Activated CD8-positive, alpha-beta memory T cell treated with anti-CD3 and anti-CD28 coated beads, Interleukin-2, amount 50 U/mL, for 1 hour (primary cell): ENCODE data around the gene ECEL1.

ENCODE experiments used
- DNase-seq: peaks from one replicate; pipeline ENCODE4 v3.0.0-alpha.2; 2020; ENCODE audit errors: extremely low read depth

The ECEL1 gene

GRCh38 chr2:232484628-232485347 is 2.8 kb downstream of the ECEL1 start:
- no peak for DNase-seq

GRCh38 chr2:232483923-232484627 is 3.6 kb downstream of the ECEL1 start:
- DNase-seq = no peak

- DNase-seq = no peak
Observed at GRCh38 chr2:232483311-232483922, 4.2 kb downstream of the ECEL1 start.

- DNase-seq = no peak
Observed at GRCh38 chr2:232482301-232483238, 5.1 kb downstream of the ECEL1 start.

- no peak for DNase-seq
Observed at GRCh38 chr2:232481322-232482140, 6.1 kb downstream of the ECEL1 start.

- no peak for DNase-seq
Observed at GRCh38 chr2:232480201-232481190, 7.1 kb downstream of the ECEL1 start.

GRCh38 chr2:232479341-232480200 is 8.1 kb downstream of the ECEL1 start:
- no peak for DNase-seq

- no peak for DNase-seq
Observed at GRCh38 chr2:232478571-232479340, 8.9 kb downstream of the ECEL1 start.

- no peak for DNase-seq
Observed at GRCh38 chr2:232477751-232478510, 9.7 kb downstream of the ECEL1 start.

GRCh38 chr2:232476791-232477190 is 10.8 kb downstream of the ECEL1 start:
- DNase-seq = no peak

GRCh38 chr2:232476045-232476444 is 11.6 kb downstream of the ECEL1 start:
- DNase-seq = no peak

- DNase-seq = no peak
Observed at GRCh38 chr2:232473467-232473890, 14.2 kb downstream of the ECEL1 start.

- no peak for DNase-seq
Observed at GRCh38 chr2:232466221-232466620, 21.4 kb downstream of the ECEL1 start.

- no peak for DNase-seq
Observed at GRCh38 chr2:232465061-232465460, 22.6 kb downstream of the ECEL1 start.

GRCh38 chr2:232464544-232464885 is 23.1 kb downstream of the ECEL1 start:
- DNase-seq = no peak

- no peak for DNase-seq
Observed at GRCh38 chr2:232463701-232464543, 23.7 kb downstream of the ECEL1 start.
